A673 (cell line): ENCODE measurements around the gene SLC15A3. TPM values are rescaled to one million over a fixed set of nuclear protein-coding genes. Genes with fewer than 3 reads are reported as not detected.

Source experiments
- BruUV-seq: library from RNA; stranded (reverse); fragments of 400-500 nt; replicated peaks from 2 replicates; lab custom pipeline; 2021; lab: Mats Ljungman, UMichigan
- CTCF ChIA-PET: fragments of 300-600 bp; sonication (Branson Sonifier 250); formaldehyde crosslinking; loops from one replicate; lab custom pipeline; 2022; ENCODE audit warnings: antibody characterized with exemption; lab: Charles Lee
- POLR2A ChIA-PET: fragments of 300-600 bp; sonication (Branson Sonifier 250); formaldehyde crosslinking; loops from one replicate; lab custom pipeline; 2022; ENCODE audit warnings: antibody characterized with exemption; ENCODE audit not compliant: low non-redundant PET; lab: Charles Lee
- DNase-seq: peaks from one replicate; pipeline ENCODE4 v3.0.0-alpha.2; 2015; ENCODE audit warnings: low spot score
- H3K27ac ChIP-seq: fragments of 200-600 bp; sonication (generic); 2 replicates; pipeline ENCODE4 v1.5.1; 2016; ENCODE audit warnings: mixed run types, low read depth, mild to moderate bottlenecking, mixed read lengths, antibody characterized with exemption, low read length; ENCODE audit not compliant: poor library complexity, severe bottlenecking
- H3K27me3 ChIP-seq: fragments of 200-600 bp; sonication (generic); replicated peaks from 2 replicates; pipeline ENCODE4 v1.6.1; 2017; ENCODE audit warnings: mixed run types, low read depth, mild to moderate bottlenecking, mixed read lengths, antibody characterized with exemption, low read length; ENCODE audit not compliant: insufficient read depth, poor library complexity
- H3K36me3 ChIP-seq: fragments of 200-600 bp; sonication (generic); 2 replicates; pipeline ENCODE4 v1.6.1; 2016; ENCODE audit warnings: mixed run types, mild to moderate bottlenecking, mixed read lengths, antibody characterized with exemption, low read length; ENCODE audit not compliant: insufficient read depth, poor library complexity, severe bottlenecking
- H3K4me1 ChIP-seq: fragments of 200-600 bp; sonication (generic); 2 replicates; pipeline ENCODE4 v1.6.1; 2017; ENCODE audit warnings: mixed run types, mild to moderate bottlenecking, mixed read lengths, antibody characterized with exemption, low read length; ENCODE audit not compliant: insufficient read depth, poor library complexity, severe bottlenecking
- H3K4me3 ChIP-seq: fragments of 200-600 bp; sonication (generic); 2 replicates; pipeline ENCODE4 v1.5.1; 2016; ENCODE audit warnings: low read depth, mixed run types, mild to moderate bottlenecking, mixed read lengths, low read length; ENCODE audit not compliant: poor library complexity, severe bottlenecking
- H3K9me3 ChIP-seq: fragments of 200-600 bp; sonication (generic); 2 replicates; pipeline ENCODE4 v1.6.1; 2016; ENCODE audit warnings: mixed run types, low read depth, mild to moderate bottlenecking, mixed read lengths, antibody characterized with exemption, low read length; ENCODE audit not compliant: poor library complexity, severe bottlenecking
- EZH2 ChIP-seq: fragments of 200-600 bp; sonication (generic); IDR thresholded peaks from 2 replicates; pipeline ENCODE4 v1.6.1; 2017; ENCODE audit warnings: borderline replicate concordance, low read depth, mild to moderate bottlenecking, mixed read lengths, antibody characterized with exemption, low read length; ENCODE audit not compliant: poor library complexity, severe bottlenecking
- intact Hi-C: fragments of 100-400 bp; cut with micrococcal nuclease; formaldehyde crosslinking; loops from one replicate; pipeline ENCODE4 v1.10.0; 2022; ENCODE audit not compliant: unreplicated experiment
- total RNA-seq: library from RNA; stranded (reverse); gene quantifications from 2 replicates; pipeline ENCODE4 v1.2.3, GENCODE V29; 2021
- TF ChIP-seq, protein P1 (sequence below): fragments of 300-800, 200-600 bp; sonication (generic); conservative IDR thresholded peaks from 2 replicates; pipeline ENCODE4 v1.5.1; 2017; ENCODE audit warnings: low read depth, mild to moderate bottlenecking, antibody characterized with exemption, low read length, moderate library complexity, mixed read lengths

SLC15A3 gene
- total RNA-seq, 1 experiment from 2014 or later: not detected

DNA sequence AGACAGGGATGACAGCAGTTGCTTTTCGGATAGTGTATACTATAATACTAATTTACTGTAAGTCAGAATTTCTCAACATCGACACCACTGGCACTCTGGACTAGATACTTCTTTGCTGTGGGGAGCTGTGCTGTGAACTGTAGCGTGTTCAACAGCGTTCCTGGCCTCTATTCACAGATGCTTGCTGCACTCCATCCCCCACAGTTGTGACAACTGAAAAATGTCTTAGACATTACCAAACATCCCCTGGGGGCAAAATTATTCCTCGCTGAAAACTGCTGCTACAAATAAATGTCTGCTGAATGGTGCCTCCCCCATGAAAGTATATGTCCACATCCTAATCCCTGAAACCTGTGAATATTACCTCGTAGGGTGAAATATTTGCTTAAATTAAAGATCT, 7.5 kb upstream of the SLC15A3 start:
- H3K4me3 ChIP-seq: no peak overlapping the region
- no peak for TF ChIP-seq EZH2
- TF ChIP-seq, protein P1, sequence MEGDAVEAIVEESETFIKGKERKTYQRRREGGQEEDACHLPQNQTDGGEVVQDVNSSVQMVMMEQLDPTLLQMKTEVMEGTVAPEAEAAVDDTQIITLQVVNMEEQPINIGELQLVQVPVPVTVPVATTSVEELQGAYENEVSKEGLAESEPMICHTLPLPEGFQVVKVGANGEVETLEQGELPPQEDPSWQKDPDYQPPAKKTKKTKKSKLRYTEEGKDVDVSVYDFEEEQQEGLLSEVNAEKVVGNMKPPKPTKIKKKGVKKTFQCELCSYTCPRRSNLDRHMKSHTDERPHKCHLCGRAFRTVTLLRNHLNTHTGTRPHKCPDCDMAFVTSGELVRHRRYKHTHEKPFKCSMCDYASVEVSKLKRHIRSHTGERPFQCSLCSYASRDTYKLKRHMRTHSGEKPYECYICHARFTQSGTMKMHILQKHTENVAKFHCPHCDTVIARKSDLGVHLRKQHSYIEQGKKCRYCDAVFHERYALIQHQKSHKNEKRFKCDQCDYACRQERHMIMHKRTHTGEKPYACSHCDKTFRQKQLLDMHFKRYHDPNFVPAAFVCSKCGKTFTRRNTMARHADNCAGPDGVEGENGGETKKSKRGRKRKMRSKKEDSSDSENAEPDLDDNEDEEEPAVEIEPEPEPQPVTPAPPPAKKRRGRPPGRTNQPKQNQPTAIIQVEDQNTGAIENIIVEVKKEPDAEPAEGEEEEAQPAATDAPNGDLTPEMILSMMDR: no peak
- H3K36me3 ChIP-seq: no peaks in the 10 kb centered on the region
- peaks cover 6% of the 10 kb centered on the region for H3K27me3 ChIP-seq
- POLR2A ChIA-PET: no interaction called here
- no peaks in the 10 kb centered on the region for H3K4me1 ChIP-seq
- no TSS peak for BruUV-seq
- H3K27ac ChIP-seq: no peak overlapping the region
- CTCF ChIA-PET: no interaction called here
- intact Hi-C loops: no loop called here
- no peaks in the 10 kb centered on the region for H3K9me3 ChIP-seq
- no peak for DNase-seq

DNA sequence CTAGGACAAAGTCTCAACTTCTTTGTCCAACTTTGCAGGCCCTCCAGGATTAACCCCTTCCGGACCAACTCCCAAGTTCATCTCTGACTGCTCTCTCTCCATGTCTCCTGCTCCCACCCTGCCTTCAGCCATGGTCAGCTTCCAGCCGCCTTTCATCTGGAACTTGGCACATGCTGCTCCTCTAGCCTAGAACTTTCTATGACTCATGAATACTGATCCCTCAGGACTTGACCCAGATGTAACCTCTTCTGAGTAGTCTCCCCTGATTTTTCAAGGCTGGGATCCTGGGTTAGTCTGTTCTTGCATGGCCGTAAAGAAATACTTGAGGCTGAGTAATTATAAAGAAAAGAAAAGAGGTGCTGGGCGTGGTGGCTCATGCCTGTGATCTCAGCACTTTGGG, 5.2 kb upstream of the SLC15A3 start:
- no peaks in the 10 kb centered on the region for H3K4me1 ChIP-seq
- POLR2A ChIA-PET: no interaction called here
- CTCF ChIA-PET: no interaction called here
- no peak for TF ChIP-seq EZH2
- TF ChIP-seq, protein P1: no peak
- no peak overlapping the region for H3K27ac ChIP-seq
- H3K36me3 ChIP-seq: no peaks in the 10 kb centered on the region
- no peaks in the 10 kb centered on the region for H3K9me3 ChIP-seq
- no peak for DNase-seq
- intact Hi-C loops: no loop called here
- no TSS peak for BruUV-seq
- peaks cover 1% of the 10 kb centered on the region for H3K27me3 ChIP-seq
- H3K4me3 ChIP-seq: no peak overlapping the region

DNA sequence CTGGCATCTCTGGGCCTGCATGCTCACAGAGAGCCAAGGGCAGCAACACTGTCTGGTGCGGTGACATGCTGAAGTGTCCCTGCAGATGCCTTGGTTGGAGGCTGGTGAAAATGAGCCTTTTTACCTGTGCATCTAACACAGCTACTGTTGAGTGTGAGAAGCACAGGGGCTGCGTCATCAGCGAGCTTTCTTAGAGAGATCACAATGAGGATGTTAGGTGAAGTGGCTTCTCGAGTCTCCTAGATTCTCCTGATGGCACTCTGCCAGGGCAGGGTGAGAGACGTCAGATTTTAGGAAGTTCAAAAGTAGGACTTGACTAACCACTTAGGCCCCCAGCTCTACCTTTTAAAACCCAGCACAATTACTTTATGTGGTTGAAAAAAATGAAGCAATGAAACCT, 3.6 kb upstream of the SLC15A3 start:
- no peaks in the 10 kb centered on the region for H3K36me3 ChIP-seq
- H3K4me1 ChIP-seq: no peaks in the 10 kb centered on the region
- no peak overlapping the region for H3K27ac ChIP-seq
- POLR2A ChIA-PET: no interaction called here
- CTCF ChIA-PET: no interaction called here
- H3K9me3 ChIP-seq: no peaks in the 10 kb centered on the region
- H3K27me3 ChIP-seq: no peaks in the 10 kb centered on the region
- TF ChIP-seq EZH2: no peak
- TF ChIP-seq, protein P1: no peak
- no peak overlapping the region for H3K4me3 ChIP-seq
- no TSS peak for BruUV-seq
- intact Hi-C loops: no loop called here
- DNase-seq: no peak
